EL (cell line): ENCODE data around the gene COL6A3.

Experiments used
- DNase-seq: peaks from one replicate; pipeline ENCODE4 v3.0.0-alpha.2; 2016

Gene COL6A3

DNA sequence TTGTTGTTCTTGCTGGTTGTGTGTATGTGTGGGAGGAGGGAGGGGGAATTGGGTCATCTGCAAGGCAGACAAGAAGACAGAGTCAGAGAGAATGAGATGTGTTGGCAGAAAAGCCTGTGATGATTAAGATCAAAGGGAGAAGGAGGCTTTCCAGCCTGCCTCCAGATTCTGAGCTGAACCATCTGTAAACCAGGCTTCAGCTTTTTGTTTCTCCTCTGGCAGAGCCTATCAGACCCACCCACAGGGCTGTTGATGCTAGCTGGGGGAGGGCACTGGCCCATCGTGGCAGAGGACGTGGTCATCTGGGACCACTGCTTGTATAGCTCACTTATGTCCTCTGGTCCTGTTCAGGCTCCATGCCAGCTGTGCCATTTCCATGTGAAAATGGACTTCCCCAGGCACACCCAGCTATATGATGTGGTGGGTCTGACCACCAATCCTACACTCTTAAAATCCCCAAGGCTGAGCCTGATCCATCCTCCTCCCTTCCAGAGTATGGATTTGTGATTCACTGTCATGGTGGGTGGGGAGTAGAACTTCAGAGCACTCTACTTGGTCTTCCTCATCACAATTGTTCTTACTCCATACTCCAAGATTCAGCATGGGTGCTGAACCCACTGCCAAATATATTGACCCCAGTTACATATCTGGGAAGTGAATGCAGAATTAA, 27.8 kb upstream of the COL6A3 start:
- DNase-seq = peak; percentile 61

DNA sequence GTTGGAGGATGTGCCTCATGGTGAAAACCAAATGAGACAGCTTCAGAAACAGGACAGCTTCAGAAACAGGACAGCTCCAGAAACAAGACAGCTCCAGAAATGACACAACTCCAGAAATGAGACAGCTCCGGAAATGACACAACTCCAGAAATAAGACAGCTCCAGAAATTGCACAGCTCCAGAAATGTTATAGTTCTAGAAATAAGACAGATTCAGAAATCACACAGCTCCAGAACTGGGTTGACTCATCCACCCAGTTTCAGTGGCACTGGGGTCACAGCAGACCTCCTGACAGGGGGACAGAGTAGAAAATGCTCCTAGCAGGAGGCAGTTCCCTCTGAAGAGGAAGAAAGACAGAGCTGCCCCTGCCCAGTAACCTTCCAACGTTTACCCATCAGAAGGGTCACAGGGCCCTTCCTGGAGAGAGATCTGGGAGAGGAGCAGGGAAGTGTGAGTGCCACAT, 26.9 kb upstream of the COL6A3 start:
- DNase-seq = peak; percentile 33

DNA sequence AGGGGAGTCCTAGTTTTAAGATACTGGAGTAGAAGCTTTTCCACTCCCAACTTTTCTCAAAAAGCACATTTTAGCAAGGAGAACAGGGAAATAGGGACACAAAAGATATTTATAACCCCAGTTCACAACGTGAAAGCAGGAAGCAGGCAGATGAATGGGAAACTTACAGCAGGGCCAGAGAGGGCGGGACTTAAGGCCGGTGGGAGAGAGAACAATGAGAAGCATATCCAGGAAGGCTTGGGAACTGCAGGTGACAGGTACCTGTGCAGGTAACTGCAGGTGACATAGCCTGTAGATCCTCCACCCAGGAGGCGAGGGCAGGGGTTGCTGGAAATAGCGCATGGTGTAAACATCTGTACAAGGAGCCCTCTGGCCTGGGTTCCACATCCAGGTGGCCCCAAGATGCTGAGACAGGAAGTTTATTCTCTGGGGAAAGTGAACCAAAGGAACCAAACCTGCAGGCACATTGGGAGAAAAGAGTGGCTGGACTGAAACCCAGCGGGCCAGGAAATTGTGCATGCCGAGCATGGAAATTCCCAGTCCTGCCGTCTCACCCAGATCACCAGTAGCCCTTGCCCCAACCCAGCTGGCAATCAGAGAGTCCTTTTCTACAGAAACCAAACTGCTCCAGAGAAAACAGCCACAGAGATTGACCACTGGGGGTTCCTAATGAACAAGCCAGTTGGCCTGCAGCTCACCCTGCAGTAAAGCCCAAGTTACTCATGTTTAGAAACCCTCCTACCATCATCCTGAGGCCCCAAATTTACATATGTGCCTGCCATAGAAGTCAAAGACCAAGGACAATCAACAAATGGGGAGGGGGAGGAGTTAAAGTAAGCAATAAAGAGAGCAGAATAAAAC, 24.3 kb upstream of the COL6A3 start:
- DNase-seq = no peak

DNA sequence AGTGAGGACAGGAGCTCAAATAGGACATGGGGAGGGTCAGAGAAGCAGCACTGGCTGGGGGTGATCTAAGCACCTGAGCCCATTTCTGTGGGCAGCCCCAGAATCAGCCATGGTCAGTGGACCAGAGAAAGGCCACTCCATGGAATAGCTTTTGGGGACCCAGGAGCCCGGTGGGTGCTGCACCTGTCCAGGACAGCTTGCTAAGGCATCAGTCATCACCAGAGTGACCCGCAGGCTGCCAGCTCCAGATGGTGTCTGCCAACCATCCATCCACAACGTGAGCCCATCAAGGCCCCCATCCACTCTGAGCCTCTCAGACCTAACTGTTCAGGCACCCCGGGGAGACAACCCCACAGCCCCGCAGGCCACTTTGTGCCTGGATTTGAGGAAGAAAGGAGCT, 23.6 kb upstream of the COL6A3 start:
- no peak for DNase-seq

DNA sequence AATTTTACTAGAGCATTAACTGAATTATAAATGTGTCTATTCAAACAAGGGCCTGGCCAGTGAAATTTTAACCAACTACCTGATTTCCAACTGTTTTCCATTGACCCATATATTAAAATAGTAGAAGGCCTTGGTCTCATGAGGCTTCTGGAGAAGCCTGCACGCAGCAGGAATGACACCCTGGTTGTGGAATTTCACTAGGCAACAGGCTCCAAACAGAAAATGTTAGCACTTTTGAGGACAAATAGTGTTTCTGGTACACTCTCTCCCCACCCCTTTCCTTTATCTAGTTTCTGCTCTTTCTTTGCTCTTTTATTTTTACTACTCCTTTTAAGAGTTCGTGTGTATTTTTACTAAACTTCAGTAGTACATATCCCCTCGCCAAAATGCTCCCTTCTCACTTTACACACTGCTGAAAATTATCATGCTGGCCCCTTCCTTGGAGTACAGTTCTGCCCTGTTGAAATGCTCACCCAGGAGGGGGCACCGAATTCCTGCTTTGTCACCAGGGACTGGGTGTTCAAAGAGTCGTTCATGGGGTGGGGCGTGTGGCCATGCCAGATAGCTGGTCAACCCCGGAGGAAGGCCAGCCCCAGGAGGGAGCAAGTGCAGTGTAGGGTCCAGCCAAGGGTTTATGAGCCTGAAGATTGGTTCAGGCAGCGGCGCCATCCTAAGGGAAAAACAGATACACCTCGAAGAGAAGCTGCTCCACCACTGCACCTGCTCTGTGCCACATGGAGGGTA, 22.1 kb upstream of the COL6A3 start:
- DNase-seq = peak; percentile 72

DNA sequence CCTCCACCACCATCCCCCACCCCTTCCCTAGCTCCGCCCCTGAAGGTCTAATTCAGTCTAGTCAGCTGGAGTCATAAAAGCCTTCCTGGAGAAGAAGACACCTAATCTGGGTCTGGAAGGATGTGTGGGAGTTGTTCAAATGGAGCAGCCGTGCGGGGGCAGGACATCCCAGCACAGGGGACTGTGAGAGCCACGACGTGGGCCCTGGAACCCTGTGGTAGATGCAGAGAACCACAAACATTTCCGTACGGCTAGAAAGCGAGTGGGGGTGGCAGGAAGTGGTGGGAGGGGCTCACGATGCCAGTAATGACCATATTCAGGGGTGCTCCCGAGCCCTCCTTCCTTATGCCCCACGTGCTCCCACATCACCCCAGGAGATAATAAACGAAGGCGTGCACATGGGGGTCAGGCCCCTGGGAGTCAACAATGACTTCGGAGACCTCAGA, 20.9 kb upstream of the COL6A3 start:
- peak; percentile 79 for DNase-seq

DNA sequence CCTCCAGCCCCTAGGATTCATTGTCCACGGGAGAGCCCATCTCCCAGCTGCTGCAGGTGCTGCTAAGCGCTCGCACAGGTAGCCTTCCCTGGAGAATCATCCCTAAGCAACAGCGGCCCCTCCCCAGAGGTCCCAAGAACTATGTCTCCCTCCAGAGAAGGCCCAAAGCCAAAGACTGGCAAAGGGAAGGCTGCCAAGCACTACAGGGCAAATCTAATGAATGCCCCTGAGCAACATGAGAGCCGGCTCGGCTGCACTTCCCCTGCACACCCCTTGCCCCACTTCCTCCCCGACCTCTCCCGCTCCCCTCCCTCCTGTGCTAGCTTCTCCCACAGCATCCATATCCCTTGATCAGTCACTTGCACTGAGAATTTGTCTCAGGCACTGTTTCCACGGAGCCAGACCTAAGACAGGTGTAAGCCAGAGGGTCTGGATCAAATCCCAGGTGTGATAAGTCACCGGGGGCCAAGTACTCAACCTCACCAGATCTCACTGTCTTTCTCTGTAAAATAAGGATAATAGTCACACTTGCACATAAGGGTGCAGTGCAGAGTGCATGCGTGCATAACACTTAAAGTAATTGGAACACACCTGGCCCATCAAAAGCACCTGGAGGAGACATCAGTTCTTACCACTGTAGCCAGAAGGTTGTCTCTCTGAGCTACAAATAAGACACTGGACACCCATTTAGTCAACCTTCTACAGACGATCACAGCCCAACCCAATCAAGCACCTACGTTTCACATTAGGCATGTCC, 20.1 kb upstream of the COL6A3 start:
- no peak for DNase-seq

DNA sequence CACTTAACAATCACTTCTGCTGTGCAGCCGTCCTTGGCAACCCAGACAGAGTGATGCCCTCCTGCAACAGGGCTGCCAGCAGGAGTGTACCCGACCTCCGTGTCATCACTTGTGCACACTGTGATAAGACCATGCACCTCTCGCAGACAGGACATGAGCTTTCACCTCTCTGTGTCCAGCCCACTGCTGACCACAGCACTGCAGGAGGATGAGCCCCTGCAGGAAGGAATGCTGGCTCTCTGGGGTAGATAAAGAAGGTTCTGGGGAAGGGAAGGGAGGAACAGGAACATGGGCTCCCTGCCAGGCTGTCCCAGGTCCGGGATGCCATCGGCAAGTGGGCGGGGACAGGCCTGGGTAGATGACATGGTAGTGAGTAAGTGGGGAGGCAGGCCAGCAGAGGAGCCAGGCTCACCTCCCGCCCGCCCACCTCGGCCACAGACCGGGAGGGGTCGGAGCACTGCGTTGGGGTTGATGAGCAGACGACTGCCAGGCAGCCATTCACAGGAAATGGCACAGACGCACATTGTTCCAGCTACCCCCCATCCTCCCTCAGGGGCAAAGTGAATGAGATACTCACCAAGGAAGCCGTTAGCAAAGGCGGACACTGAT, 18.6 kb upstream of the COL6A3 start:
- DNase-seq = peak; percentile 99

DNA sequence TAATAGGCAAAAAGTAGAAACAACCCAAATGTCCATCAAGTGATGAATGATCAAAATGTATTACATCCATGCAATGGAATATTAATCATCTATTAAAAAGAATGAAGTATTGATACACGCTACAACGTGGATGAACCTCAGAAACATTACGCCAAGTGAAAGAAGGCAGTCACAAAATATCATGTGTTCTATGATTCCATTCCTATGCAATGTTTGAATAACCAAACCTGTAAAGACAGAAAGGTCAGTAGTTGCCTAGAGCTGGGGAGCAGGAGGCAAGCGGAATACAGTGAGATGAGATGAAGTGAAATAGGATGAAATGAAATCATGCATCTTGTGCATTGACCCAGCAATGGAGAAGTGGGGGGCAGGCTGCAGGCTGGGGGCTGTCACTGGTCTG, 17.9 kb upstream of the COL6A3 start:
- DNase-seq = no peak

DNA sequence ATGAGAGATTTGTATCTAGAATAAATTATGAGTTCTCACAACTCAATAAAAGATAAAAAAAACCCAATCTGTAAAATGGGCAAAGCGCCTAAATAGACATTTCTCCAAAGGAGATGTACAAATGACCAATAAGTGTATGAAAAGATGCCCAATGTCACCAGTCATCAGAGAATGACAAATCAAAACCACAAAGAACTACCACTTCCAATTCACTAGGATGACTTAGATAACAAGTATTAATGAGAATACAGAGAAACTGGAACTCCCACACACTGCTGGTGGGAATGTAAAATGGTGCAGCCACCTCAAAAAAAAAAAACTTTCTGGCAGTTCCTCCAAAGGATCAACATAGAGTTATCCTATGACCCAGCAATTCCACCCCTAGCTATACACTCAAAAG, 17.4 kb upstream of the COL6A3 start:
- peak; percentile 92 for DNase-seq

DNA sequence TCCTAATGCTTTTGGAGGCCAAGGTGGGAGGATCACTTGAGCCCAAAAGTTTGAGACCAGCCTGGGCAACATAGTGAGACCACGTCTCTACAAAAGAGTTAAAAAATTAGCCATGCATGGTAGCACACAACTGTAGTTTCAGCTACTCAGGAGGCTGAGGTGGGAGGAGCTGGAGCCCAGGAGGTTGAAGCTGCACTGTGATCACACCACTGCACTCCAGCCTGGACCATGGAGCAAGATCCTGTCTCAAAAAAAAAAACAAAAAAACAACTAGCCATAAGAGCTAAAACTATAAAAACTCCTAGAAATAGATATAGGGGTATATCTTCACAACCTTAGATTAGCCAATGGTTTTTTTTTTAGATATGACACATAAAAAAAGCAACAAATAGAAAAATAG, 16.9 kb upstream of the COL6A3 start:
- no peak for DNase-seq

DNA sequence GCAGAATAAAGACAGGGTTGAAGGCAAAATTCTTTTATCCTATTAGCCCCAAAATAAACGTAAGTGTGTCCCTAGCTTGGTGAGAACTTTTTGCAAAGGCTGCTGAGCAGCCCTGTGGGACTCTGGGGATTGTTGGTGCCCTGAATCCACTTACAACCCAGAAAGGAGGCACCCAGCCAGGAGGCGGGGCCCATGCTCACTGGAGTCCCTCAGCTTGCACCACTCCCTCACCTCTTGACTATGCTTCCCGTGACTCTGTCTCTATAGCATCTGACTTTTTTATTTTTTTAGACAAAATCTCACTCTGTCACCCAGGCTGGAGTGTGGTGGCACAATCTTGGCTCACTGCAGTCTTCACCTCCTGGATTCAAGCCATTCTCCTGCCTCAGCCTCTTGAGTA, 15.8 kb upstream of the COL6A3 start:
- no peak for DNase-seq

DNA sequence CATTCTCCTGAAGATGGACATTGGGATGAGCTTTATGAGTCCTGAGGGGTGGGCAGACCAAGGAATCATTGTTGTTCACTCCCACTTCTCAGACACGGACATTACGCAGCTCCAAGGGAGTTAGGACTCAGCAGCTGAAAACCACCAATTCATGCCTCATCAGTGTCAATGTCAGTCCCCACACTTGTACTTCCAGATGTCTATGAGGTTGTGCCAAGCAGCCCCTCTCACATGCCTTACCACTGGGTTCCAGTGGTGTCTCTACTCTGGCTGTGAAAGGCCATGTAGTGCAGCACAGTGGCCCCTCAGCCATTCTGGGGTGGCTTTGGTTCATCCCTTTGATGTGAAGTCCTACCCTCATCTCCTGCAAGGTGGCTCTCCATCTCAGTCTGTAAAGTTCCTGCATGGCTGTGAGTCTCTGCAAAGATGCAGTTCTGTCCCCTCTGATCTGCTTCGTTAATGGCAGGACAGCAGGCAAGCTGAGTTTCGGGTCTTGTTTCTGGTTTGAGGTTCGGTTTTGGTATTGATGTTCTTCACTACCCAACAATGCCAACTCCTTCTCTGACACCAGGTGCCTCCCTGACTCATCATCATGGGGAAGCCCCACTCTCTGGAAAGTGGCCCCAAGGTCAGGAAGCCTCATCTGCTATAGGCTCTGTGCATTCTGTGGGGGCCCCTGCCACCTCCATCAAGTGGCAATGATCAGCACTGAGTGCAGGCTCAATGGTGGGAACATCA, 14.0 kb upstream of the COL6A3 start:
- no peak for DNase-seq

DNA sequence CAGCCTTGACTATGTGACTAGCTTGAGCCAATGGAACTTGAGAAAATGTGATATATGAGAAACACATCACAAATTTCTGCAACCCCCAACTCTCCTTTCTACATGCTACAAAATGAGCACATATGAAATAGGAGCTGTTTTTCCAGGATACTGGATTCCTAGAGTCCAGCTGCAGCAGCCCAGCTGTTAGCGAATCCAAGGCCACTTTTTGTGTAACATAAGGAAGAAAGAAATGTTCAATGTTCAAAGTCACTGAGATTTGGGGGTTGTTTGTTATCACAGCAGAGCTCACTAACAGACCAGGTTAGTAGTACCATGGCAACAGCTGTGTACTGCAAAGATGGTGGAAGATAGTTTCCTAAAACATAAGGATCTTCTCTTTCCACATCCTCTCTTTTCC, 12.6 kb upstream of the COL6A3 start:
- no peak for DNase-seq

DNA sequence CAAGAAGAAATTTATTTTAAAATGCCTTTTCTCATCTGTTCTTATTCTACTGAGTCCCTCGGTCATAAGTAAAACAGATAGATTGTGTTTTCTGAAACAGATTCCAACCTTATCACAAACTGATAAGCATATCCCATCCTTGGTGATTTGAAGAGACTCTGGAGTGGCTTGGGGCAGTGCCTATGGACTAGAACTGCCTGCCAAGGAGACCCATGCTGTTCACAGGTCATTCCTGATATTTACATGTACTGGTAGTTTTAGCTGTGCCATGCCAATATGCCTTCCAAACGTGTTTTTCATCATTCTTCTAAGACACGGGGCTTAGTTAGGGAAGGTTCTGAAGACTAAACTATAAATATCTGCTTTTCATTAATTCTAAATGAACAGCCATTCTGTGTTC, 11.4 kb upstream of the COL6A3 start:
- no peak for DNase-seq

DNA sequence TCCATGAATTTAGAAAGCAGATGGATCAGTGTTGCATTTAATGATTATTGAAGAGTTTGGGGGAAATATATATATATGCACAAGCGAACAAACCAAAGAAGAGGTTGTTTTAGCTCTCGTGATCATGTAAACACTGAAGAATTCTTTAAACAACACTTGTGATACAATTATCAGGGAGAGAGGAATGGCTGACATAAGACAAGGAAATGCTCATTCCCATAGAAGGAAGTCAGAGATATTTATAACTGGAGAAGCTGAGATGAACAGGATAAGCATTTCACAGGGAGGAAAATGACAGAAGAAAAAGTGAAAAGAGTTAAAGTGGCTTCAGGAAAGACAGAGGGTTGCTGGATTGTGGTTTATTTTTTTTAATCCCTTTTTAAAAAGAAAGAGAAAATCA, 10.6 kb upstream of the COL6A3 start:
- DNase-seq = no peak

DNA sequence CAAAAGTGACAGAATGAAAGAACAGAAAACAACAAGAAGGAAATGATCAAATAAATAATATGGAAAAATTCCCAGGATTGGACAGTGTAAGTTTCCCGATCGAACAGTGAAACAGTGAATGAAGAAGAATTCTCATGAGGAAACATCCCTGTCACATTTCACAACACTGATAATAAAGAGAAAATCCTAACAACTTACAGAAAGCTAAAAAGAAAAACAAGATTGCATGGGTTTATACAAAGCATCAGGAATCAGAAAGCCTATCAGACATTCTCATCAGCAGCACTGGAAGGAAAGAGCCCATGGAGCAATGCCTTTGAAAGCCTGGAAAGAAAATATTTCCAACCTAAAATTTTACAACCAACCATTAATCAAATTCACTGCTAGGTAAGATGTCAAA, 9.9 kb upstream of the COL6A3 start:
- DNase-seq = no peak

DNA sequence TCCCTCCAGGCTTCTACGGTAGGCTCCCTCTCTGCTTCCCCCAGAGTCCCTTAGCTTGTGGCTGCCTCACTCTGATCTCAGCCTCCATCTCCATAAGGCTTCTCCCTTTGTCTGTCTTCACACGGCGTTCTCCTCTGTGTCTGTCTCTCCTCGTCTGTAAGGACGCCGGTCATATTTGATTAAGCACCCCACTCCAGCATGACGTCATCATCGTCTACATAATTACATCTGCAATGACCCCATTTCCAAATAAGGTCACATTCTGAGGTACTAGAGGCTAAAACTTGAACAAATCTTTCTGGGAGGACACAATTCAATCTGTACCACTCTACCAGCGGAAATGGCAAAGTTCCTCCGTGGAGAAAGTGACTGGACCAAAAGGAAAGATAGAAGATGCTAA, 8.3 kb upstream of the COL6A3 start:
- DNase-seq = no peak

DNA sequence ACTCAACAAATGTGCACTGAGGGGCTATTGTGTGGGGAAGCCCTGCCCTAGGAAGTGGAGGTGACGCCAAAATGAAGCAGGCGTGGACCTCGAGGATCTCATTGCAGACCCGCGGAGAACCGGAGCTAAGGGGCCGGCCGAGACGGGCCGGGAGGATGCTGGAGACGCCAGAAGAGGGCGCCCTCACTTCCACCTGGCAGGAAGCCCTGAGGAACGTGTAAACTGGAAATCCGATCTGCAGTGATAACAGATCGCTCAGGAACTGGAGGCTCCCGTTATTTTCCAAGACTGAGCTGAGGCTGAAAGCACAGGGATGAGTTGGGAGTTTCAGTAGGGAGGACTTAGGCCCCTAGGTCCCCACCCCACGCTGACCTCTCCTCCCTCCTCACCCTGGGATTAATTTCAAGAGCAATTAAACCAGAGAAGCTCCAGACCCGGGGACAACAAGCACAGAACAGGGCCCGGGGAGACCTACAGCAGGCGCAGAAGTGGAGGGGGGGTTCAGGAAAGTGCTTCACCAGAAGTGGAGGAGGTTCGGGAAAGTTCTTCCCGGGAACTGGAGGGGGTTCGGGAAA, 7.7 kb upstream of the COL6A3 start:
- DNase-seq = peak; percentile 86

DNA sequence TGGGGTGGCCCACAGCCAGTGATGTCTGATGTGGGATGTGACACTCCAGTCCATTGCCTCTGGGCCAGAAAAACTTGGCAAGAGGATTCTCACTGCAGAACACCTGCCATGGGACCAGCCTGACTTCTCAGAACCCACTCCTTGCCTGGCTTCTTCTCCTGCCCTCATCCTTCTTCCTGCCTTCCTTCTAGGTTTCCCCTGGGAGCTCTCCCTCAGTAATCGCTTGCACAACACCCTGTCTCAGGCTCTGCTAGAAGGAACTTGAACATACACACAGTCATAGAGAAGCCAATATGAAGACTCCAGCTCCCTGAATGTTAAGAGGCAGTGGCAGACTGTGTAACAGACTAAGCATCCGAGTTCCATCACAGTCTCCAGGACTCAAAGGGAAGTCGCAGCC, 4.3 kb upstream of the COL6A3 start:
- no peak for DNase-seq
